Gastrocnemius medialis (tissue), 4 donors: ENCODE measurements around the gene CRNKL1. TPM values are rescaled to one million over a fixed set of nuclear protein-coding genes. Genes with fewer than 3 reads are reported as not detected.

Experiments
- ATAC-seq, 2 donors: fragments of 150-250 bp; one replicate each; pipeline ENCODE4 v1.9.1; 2016
- DNase-seq, 2 donors: peaks; one replicate each; pipeline ENCODE4 v3.0.0-alpha.2; 2019
- H3K27ac ChIP-seq, 4 donors: fragments of 200-600 bp; sonication (generic); 1 replicate in 1 of 4; 2 replicates in 3 of 4; pipeline ENCODE4 v1.5.1; 2016 to 2018; ENCODE audit warnings: mild to moderate bottlenecking in 2 of 4, moderate library complexity in 1 of 4
- H3K27me3 ChIP-seq, 3 donors: fragments of 200-600 bp; sonication (generic) in 2 of 3; 1 replicate in 1 of 3; 2 replicates in 2 of 3; pipeline versions ENCODE4 v1.5.1 to v1.6.0; 2016 to 2019; ENCODE audit warnings: mild to moderate bottlenecking in 1 of 3, moderate library complexity in 1 of 3
- H3K36me3 ChIP-seq, 2 donors: fragments of 200-600 bp; sonication (generic) in 1 of 2; one replicate each; pipeline ENCODE4 v1.5.1; 2017 to 2018
- H3K4me1 ChIP-seq, 2 donors: fragments of 200-600 bp; sonication (generic) in 1 of 2; one replicate each; pipeline ENCODE4 v1.5.1; 2016 to 2017; ENCODE audit warnings: mild to moderate bottlenecking in 2 of 2
- H3K4me3 ChIP-seq, 4 donors: fragments of 200-600 bp; sonication (generic) in 3 of 4; 1 replicate in 1 of 4; 2 replicates in 3 of 4; pipeline ENCODE4 v1.5.1; 2016 to 2019; ENCODE audit warnings: mild to moderate bottlenecking in 2 of 4
- H3K9me3 ChIP-seq, 3 donors: fragments of 200-600 bp; sonication (generic) in 2 of 3; 1 replicate in 1 of 3; 2 replicates in 2 of 3; pipeline ENCODE4 v1.5.1; 2016 to 2019
- POLR2A ChIP-seq, 2 donors: fragments of 450-650 bp; IDR thresholded peaks; one replicate each; pipeline ENCODE4 v1.6.1; 2017; ENCODE audit warnings: antibody characterized with exemption in 2 of 2, mild to moderate bottlenecking in 2 of 2, moderate library complexity in 2 of 2
- in situ Hi-C, 4 donors: fragments of 200-750 bp; cut with MboI; loops; one replicate each; pipeline versions ENCODE4 v1.15.0 to v1.8.0; 2017; ENCODE audit warnings: low sequenced_read_pairs in 4 of 4
- intact Hi-C: fragments of 100-400 bp; cut with DNase I; formaldehyde crosslinking; loops from one replicate; pipeline ENCODE4 v1.15.1; 2023; ENCODE audit warnings: low total_unique reads
- total RNA-seq, 4 donors: library from RNA; depleted of rRNA; stranded (reverse); fragments of >200 nt; gene quantifications; one replicate each; pipeline versions ENCODE4 v1.1.0 to v1.2.3, GENCODE V29; 2016
- TF ChIP-seq, protein P1 (sequence below), 5 experiments: fragments of 450-650 bp in 3 of 5; fragments of 200-600 bp in 2 of 5; sonication (generic) in 2 of 5; IDR thresholded peaks in 4 of 5; conservative IDR thresholded peaks in 1 of 5; 1 replicate in 4 of 5; 2 replicates in 1 of 5; pipeline ENCODE4 v1.5.1; 2016 to 2019; ENCODE audit warnings: antibody characterized with exemption in 5 of 5, mild to moderate bottlenecking in 3 of 5, moderate library complexity in 3 of 5

The CRNKL1 gene
- total RNA-seq, 4 donors from 2014 or later, result 32.2 to 45.3 (median 39.2) TPM

DNA sequence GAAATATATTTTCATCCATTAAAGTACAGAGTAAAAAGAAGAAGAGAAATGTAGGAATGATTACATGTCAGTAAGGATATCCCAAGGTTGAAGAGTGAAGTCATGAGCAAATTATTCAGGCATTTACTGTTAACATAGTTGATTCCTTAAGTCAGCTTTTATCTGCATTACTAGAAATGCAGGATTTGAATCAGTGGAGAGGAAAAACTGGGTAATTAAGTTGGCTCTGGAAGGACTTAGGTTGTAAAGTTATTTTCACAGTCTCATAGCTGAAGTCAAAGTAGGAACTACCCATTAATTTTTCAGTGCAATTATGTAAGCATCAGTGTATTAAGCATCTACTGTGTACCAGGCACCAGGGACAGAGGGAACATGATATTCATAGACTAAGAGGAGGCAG lies 27.3 kb downstream of the CRNKL1 start:
- Histone ChIP-seq H3K9me3 (no peaks in the 10 kb centered on the region), H3K27ac (peak overlapping the region in 1 of 4 donors; percentile 49), H3K36me3 (peaks cover 0 to 37% of the 10 kb centered on the region in 2 donors), H3K4me1 (peaks cover 19 to 26% of the 10 kb centered on the region in 2 donors), H3K27me3 (no peaks in the 10 kb centered on the region), H3K4me3 (no peak overlapping the region)
- DNase-seq, result no peak
- in situ Hi-C loops, result no loop called here
- TF ChIP-seq POLR2A (IDR thresholded peaks at IDR 0.05), result no peak
- TF ChIP-seq, protein P1, sequence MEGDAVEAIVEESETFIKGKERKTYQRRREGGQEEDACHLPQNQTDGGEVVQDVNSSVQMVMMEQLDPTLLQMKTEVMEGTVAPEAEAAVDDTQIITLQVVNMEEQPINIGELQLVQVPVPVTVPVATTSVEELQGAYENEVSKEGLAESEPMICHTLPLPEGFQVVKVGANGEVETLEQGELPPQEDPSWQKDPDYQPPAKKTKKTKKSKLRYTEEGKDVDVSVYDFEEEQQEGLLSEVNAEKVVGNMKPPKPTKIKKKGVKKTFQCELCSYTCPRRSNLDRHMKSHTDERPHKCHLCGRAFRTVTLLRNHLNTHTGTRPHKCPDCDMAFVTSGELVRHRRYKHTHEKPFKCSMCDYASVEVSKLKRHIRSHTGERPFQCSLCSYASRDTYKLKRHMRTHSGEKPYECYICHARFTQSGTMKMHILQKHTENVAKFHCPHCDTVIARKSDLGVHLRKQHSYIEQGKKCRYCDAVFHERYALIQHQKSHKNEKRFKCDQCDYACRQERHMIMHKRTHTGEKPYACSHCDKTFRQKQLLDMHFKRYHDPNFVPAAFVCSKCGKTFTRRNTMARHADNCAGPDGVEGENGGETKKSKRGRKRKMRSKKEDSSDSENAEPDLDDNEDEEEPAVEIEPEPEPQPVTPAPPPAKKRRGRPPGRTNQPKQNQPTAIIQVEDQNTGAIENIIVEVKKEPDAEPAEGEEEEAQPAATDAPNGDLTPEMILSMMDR (IDR thresholded peaks at IDR 0.05 in 4 of 5, conservative IDR thresholded peaks at IDR 0.05 in 1 of 5), result no peak
- intact Hi-C loops, result no loop called here
- peak in 1 of 2 donors; percentile 53 for ATAC-seq

DNA sequence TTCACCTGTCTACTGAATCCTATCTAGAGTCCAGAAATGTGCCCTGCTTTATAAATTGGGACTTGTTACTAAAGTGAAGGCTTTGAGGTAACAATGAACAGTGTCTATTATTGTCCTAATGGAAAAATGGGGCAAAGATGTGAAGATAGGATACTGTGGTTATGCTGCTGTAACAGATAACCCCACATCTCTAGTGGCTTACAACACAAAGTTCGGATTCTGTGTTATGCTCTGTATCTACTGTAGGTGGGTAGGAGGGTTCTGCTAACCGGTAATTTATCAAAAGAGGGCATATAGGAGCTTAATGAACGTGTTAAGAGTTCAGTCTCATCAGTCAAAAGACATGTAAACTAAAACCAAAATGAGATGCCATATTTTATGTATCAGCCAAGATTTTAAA lies 28.9 kb downstream of the CRNKL1 start:
- H3K27ac ChIP-seq, result no peak overlapping the region
- no peaks in the 10 kb centered on the region for H3K27me3 ChIP-seq
- intact Hi-C loops (no loop called here), in situ Hi-C loops (no loop called here)
- no peak overlapping the region for H3K4me3 ChIP-seq
- peaks cover 0 to 34% of the 10 kb centered on the region in 2 donors for H3K36me3 ChIP-seq
- DNase-seq (no peak), ATAC-seq (no peak)
- no peak for TF ChIP-seq POLR2A (IDR thresholded peaks at IDR 0.05)
- TF ChIP-seq, protein P1 (IDR thresholded peaks at IDR 0.05 in 4 of 5, conservative IDR thresholded peaks at IDR 0.05 in 1 of 5), result no peak
- peaks cover 30 to 41% of the 10 kb centered on the region in 2 donors for H3K4me1 ChIP-seq
- H3K9me3 ChIP-seq, result no peaks in the 10 kb centered on the region

GRCh38 chr20:20022498-20022897 lies 29.8 kb downstream of the CRNKL1 start:
- intact Hi-C loops, result no loop called here
- no peak for TF ChIP-seq POLR2A (IDR thresholded peaks at IDR 0.05)
- TF ChIP-seq, protein P1 (IDR thresholded peaks at IDR 0.05 in 4 of 5, conservative IDR thresholded peaks at IDR 0.05 in 1 of 5), result no peak
- in situ Hi-C loops, result no loop called here
- H3K4me1 ChIP-seq, result peaks cover 34 to 44% of the 10 kb centered on the region in 2 donors
- no peak overlapping the region for H3K27ac ChIP-seq
- H3K4me3 ChIP-seq, result no peak overlapping the region
- H3K27me3 ChIP-seq, result no peaks in the 10 kb centered on the region
- no peaks in the 10 kb centered on the region for H3K9me3 ChIP-seq
- H3K36me3 ChIP-seq, result peaks cover 0 to 27% of the 10 kb centered on the region in 2 donors
- DNase-seq (no peak), ATAC-seq (no peak)

- H3K27ac ChIP-seq, result no peak overlapping the region
- TF ChIP-seq, protein P1 (IDR thresholded peaks at IDR 0.05 in 4 of 5, conservative IDR thresholded peaks at IDR 0.05 in 1 of 5), result no peak
- no peak for TF ChIP-seq POLR2A (IDR thresholded peaks at IDR 0.05)
- ATAC-seq (no peak), DNase-seq (no peak)
- H3K9me3 ChIP-seq, result no peaks in the 10 kb centered on the region
- no peaks in the 10 kb centered on the region for H3K27me3 ChIP-seq
- in situ Hi-C loops (no loop called here), intact Hi-C loops (no loop called here)
- H3K4me3 ChIP-seq, result no peak overlapping the region
- peaks cover 28 to 38% of the 10 kb centered on the region in 2 donors for H3K4me1 ChIP-seq
- peaks cover 0 to 26% of the 10 kb centered on the region in 2 donors for H3K36me3 ChIP-seq
Observed at GRCh38 chr20:20021835-20022234, 30.4 kb downstream of the CRNKL1 start.

GRCh38 chr20:20020908-20021307 lies 31.4 kb downstream of the CRNKL1 start:
- ATAC-seq (no peak), DNase-seq (no peak)
- in situ Hi-C loops (no loop called here), intact Hi-C loops (no loop called here)
- H3K27ac ChIP-seq, result no peak overlapping the region
- peaks cover 0 to 19% of the 10 kb centered on the region in 2 donors for H3K36me3 ChIP-seq
- no peak for TF ChIP-seq POLR2A (IDR thresholded peaks at IDR 0.05)
- TF ChIP-seq, protein P1 (IDR thresholded peaks at IDR 0.05 in 4 of 5, conservative IDR thresholded peaks at IDR 0.05 in 1 of 5), result no peak
- no peak overlapping the region for H3K4me3 ChIP-seq
- H3K4me1 ChIP-seq, result peaks cover 31 to 33% of the 10 kb centered on the region in 2 donors
- H3K27me3 ChIP-seq, result no peaks in the 10 kb centered on the region
- H3K9me3 ChIP-seq, result no peaks in the 10 kb centered on the region
